ENCODE data around the gene PLVAP. TPM values are rescaled to one million over a fixed set of nuclear protein-coding genes. Genes with fewer than 3 reads are reported as not detected.

Gene PLVAP
- total RNA-seq, 4 donors from 2014 or later, result 11.5 to 45.1 (median 18.8) TPM

DNA sequence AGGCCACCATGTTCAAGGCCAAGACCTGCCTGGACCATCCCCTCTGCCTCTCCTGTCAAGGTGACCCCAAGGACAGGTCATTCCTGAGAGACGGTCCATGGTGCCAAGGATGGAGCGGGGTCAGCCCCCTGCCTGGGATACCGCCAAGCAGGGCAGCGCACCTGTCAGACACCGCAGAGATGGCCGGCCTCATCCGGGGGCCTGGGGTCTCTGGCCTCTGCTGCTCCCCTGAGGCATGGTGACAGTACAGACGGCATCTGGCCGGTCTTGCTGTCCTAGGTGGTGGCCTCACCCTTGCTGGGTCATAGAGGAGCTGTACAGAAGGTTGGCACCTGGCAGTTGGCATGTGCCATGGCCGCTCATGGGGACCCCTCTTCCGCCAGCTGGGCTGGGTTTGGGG lies 56.7 kb downstream of the PLVAP start:
- H3K36me3 ChIP-seq, result peaks cover 0 to 43% of the 10 kb centered on the region in 2 donors
- TF ChIP-seq, protein P1, sequence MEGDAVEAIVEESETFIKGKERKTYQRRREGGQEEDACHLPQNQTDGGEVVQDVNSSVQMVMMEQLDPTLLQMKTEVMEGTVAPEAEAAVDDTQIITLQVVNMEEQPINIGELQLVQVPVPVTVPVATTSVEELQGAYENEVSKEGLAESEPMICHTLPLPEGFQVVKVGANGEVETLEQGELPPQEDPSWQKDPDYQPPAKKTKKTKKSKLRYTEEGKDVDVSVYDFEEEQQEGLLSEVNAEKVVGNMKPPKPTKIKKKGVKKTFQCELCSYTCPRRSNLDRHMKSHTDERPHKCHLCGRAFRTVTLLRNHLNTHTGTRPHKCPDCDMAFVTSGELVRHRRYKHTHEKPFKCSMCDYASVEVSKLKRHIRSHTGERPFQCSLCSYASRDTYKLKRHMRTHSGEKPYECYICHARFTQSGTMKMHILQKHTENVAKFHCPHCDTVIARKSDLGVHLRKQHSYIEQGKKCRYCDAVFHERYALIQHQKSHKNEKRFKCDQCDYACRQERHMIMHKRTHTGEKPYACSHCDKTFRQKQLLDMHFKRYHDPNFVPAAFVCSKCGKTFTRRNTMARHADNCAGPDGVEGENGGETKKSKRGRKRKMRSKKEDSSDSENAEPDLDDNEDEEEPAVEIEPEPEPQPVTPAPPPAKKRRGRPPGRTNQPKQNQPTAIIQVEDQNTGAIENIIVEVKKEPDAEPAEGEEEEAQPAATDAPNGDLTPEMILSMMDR (IDR thresholded peaks at IDR 0.05 in 4 of 5, conservative IDR thresholded peaks at IDR 0.05 in 1 of 5), result no peak
- TF ChIP-seq POLR2A (IDR thresholded peaks at IDR 0.05), result no peak
- no peaks in the 10 kb centered on the region for H3K27me3 ChIP-seq
- H3K27ac ChIP-seq, result no peak overlapping the region
- no peaks in the 10 kb centered on the region for H3K9me3 ChIP-seq
- no peak for DNase-seq
- H3K4me3 ChIP-seq, result no peak overlapping the region
- in situ Hi-C loops (cut with MboI; ENCODE audit: low sequenced_read_pairs in 4 of 4) (no loop called here), intact Hi-C loops (cut with DNase I; ENCODE audit: low total_unique reads) (no loop called here)
- H3K4me1 ChIP-seq, result no peaks in the 10 kb centered on the region
- ATAC-seq, result no peak

DNA sequence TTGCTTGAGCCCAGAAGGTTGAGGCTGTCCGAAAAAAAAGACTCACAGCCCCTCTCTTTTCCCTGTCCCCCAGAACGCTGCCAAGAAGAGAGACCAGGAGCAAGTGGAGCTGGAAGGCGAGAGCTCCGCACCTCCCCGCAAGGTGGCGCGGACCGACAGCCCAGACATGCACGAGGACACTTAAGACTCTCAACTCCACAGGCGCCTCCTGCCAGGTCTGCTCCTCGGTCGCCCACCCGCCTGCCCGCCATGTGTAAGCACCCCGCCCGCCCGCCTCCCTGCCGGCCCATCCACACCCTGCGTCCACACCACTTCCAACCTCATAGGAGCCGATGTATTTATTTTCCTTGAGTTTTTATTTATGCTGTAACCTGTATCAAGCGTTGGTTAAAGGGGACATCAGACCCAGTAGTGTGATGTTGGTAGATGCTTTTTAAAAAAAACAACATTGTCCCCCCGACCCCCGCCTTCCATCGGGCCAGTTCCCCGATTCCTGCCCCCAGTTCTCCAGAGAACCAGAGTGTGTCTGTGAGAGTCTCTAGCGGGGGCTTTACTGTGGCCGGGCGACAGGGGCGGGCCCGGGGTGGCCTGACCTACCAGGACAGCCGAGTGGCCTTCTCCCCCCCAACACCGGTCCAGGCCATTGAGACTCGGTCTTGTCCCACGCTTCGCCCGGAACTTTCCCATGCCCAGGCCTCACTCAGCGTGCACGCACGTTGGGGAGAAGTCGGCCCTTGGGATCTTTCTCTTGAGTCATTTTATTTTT lies 57.5 kb downstream of the PLVAP start:
- DNase-seq, result no peak
- ATAC-seq, result no peak
- intact Hi-C loops (cut with DNase I; ENCODE audit: low total_unique reads), result no loop called here
- Histone ChIP-seq H3K4me1 (no peaks in the 10 kb centered on the region), H3K4me3 (no peak overlapping the region), H3K36me3 (peaks cover 0 to 51% of the 10 kb centered on the region in 2 donors), H3K27ac (no peak overlapping the region), H3K27me3 (no peaks in the 10 kb centered on the region), H3K9me3 (no peaks in the 10 kb centered on the region)
- TF ChIP-seq, protein P1 (IDR thresholded peaks at IDR 0.05 in 4 of 5, conservative IDR thresholded peaks at IDR 0.05 in 1 of 5), result no peak
- in situ Hi-C loops (cut with MboI; ENCODE audit: low sequenced_read_pairs in 4 of 4), result no loop called here

DNA sequence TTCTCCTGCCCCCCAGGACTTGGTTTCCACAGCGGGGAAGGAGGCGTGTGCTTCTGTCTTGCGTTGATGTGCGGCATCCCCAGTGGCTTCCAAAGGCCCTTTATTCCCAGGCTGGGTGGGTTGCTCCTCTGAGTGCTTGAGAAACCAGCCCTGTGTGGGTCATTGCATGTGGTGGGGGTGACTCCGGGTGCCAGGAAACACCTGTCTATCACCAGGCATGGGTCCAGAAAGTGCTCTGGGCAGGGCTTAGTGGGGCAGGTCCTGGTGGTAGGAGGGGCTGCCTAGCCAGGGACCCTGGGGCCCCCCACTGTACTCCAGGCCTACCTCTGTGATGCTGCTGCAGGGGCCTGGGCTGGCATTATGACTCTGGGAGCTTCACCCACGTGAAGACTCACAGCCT lies 58.2 kb downstream of the PLVAP start:
- no peak for ATAC-seq
- intact Hi-C loops (cut with DNase I; ENCODE audit: low total_unique reads) (no loop called here), in situ Hi-C loops (cut with MboI; ENCODE audit: low sequenced_read_pairs in 4 of 4) (no loop called here)
- Histone ChIP-seq H3K27me3 (no peaks in the 10 kb centered on the region), H3K36me3 (peaks cover 0 to 58% of the 10 kb centered on the region in 2 donors), H3K4me1 (no peaks in the 10 kb centered on the region), H3K9me3 (no peaks in the 10 kb centered on the region), H3K27ac (no peak overlapping the region), H3K4me3 (no peak overlapping the region)
- TF ChIP-seq, protein P1 (IDR thresholded peaks at IDR 0.05 in 4 of 5, conservative IDR thresholded peaks at IDR 0.05 in 1 of 5), result no peak
- no peak for TF ChIP-seq POLR2A (IDR thresholded peaks at IDR 0.05)
- no peak for DNase-seq

GRCh38 chr19:17314007-17314593 lies 63.0 kb downstream of the PLVAP start:
- peaks cover 11 to 12% of the 10 kb centered on the region in 2 donors for H3K4me1 ChIP-seq
- peaks cover 0 to 36% of the 10 kb centered on the region in 2 donors for H3K36me3 ChIP-seq
- no peak for TF ChIP-seq POLR2A (IDR thresholded peaks at IDR 0.05)
- TF ChIP-seq, protein P1 (IDR thresholded peaks at IDR 0.05 in 4 of 5, conservative IDR thresholded peaks at IDR 0.05 in 1 of 5), result no peak
- no peak overlapping the region for H3K4me3 ChIP-seq
- no peak overlapping the region for H3K27ac ChIP-seq
- in situ Hi-C loops (cut with MboI; ENCODE audit: low sequenced_read_pairs in 4 of 4) (no loop called here), intact Hi-C loops (cut with DNase I; ENCODE audit: low total_unique reads) (no loop called here)
- no peak for DNase-seq
- ATAC-seq, result no peak
- H3K27me3 ChIP-seq, result no peaks in the 10 kb centered on the region
- no peaks in the 10 kb centered on the region for H3K9me3 ChIP-seq
